Muscle of leg (tissue), 11 donors: ENCODE results near the gene ELP6. TPM values are rescaled to one million over a fixed set of nuclear protein-coding genes. Genes with fewer than 3 reads are reported as not detected.
A peak's percentile ranks its signal among the peaks of the same experiment; 100 is the strongest.
"Not testable (repeated sequence)": the region's sequence is repeated elsewhere in the genome, so short reads cannot be mapped to it uniquely, and the experiment has no call there.

ENCODE experiments used
- DNase-seq: peaks from one replicate; pipeline ENCODE4 v3.0.0; 2013
- H3K27ac ChIP-seq: one replicate; pipeline ENCODE4 v1.5.1; 2013; ENCODE audit warnings: mild to moderate bottlenecking, low read length, control low read depth
- H3K27me3 ChIP-seq: one replicate; pipeline ENCODE4 v1.6.1; 2013; ENCODE audit warnings: low read length; ENCODE audit not compliant: control insufficient read depth, insufficient read depth
- H3K36me3 ChIP-seq: one replicate; pipeline ENCODE4 v1.6.1; 2013; ENCODE audit warnings: low read length; ENCODE audit not compliant: control insufficient read depth, insufficient read depth
- H3K4me1 ChIP-seq: one replicate; pipeline ENCODE4 v1.6.1; 2013; ENCODE audit warnings: low read length; ENCODE audit not compliant: control insufficient read depth, insufficient read depth
- H3K4me3 ChIP-seq: one replicate; pipeline ENCODE4 v1.5.1; 2013; ENCODE audit warnings: low read length, control low read depth
- H3K9me3 ChIP-seq: replicated peaks from 2 replicates; pipeline ENCODE4 v1.6.1; 2013; ENCODE audit warnings: low read depth, low read length; ENCODE audit not compliant: control insufficient read depth
- WGBS: methylation state at CpG from one replicate; pipeline ENCODE4 v1.1.5; 2013; ENCODE audit warnings: missing lambda C conversion rate; ENCODE audit not compliant: insufficient coverage; 5-methylcytosine and 5-hydroxymethylcytosine counted together
- polyA plus RNA-seq, 8 donors: library from polyadenylated mRNA; unstranded; fragments of 120-200 nt; gene quantifications; one replicate each; pipeline versions ENCODE4 v1.2.1 to v1.2.3, GENCODE V29; 2013; ENCODE audit warnings: inconsistent platforms in 1 of 8, low replicate concordance in 1 of 8; ENCODE audit not compliant: insufficient read length in 8 of 8, insufficient read depth in 1 of 8
- total RNA-seq: library from RNA; stranded (reverse); fragments of 120-200 nt; gene quantifications from one replicate; pipeline ENCODE4 v1.2.4, GENCODE V29; 2013

ELP6 gene
- total and polyA plus RNA-seq, 9 donors = 26.9 to 33.9 (median 28.4) TPM

DNA sequence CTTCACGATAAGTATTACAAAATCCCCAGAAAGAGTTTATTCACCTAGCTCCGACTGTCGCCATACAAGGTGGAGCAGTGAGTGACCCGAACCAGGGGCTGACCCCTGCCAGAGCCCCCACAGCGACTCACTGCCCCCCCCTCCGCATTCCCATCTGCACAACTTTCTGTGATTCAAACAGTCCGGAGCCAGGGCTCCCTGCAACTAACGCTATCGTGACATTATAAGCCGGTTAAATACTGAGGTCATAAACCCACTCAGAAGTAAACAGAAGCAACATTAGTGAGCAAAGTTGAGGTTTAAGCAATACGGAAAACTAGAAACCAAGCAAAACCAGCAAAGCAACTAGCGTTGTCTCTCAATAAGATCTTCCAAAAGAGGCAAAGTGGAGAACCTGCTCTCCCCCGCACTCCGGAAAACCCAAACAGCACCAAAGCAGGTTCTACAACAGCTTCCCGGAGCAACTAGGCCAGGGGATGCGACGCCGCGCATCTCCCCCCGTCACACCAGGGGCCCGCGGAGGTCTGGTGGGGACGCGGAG, 38.4 kb downstream of the ELP6 start:
- Histone ChIP-seq H3K4me1 (peaks cover 12% of the 10 kb centered on the region), H3K36me3 (no peaks in the 10 kb centered on the region), H3K4me3 (peak overlapping the region; percentile 58), H3K9me3 (no peaks in the 10 kb centered on the region), H3K27me3 (no peaks in the 10 kb centered on the region), H3K27ac (peak overlapping the region; percentile 48)
- no peak for DNase-seq
- WGBS = 1% methylated on average over 19 of the region's 24 CpGs

DNA sequence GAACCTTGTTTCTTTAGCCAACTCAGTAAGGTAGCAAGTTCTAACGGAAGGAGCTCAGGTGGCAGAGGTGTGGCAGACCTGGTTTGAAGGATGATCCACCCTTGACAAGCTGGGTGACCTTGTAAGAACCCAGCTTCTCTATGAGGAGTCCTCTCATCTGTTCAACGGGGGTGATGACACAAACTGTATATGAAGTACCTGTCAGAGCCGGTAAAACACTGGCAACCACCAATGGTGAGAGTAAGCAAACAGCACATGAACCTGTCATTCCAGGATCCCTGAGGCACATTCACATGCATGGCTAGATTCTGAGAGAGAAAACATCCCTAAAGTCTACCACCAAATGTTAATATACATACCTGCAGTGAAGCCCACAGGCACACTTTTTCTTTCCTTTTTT, 40.1 kb downstream of the ELP6 start:
- Histone ChIP-seq H3K9me3 (no peaks in the 10 kb centered on the region), H3K27me3 (no peaks in the 10 kb centered on the region), H3K4me3 (no peak overlapping the region), H3K4me1 (peaks cover 12% of the 10 kb centered on the region), H3K36me3 (no peaks in the 10 kb centered on the region), H3K27ac (no peak overlapping the region)
- WGBS = 80% methylated on average over 1 of the region's 3 CpGs
- DNase-seq = no peak

DNA sequence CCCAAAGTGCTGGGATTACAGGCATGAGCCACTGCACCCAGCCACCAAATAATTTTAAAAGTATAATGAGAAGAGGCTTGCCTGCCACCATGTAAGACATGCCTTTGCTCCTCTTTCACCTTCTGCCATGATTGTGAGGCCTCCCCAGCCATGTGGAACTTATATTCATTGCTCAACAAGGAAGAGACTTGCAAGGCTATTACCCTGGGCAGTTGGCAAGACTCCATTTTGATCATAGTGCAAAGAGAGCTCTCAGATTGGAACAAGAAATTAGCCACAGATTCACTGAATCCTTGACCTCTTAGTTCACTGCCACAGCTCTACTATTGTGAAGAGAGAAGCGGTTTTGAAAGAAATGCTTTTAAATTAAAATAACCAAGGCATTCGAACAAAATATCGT, 43.9 kb downstream of the ELP6 start:
- Histone ChIP-seq H3K4me1 (peaks cover 4% of the 10 kb centered on the region), H3K4me3 (no peak overlapping the region), H3K27me3 (no peaks in the 10 kb centered on the region), H3K27ac (no peak overlapping the region), H3K36me3 (no peaks in the 10 kb centered on the region), H3K9me3 (no peaks in the 10 kb centered on the region)
- DNase-seq = no peak
- no CpG with 5 or more reads among the region's 3 CpGs for WGBS

DNA sequence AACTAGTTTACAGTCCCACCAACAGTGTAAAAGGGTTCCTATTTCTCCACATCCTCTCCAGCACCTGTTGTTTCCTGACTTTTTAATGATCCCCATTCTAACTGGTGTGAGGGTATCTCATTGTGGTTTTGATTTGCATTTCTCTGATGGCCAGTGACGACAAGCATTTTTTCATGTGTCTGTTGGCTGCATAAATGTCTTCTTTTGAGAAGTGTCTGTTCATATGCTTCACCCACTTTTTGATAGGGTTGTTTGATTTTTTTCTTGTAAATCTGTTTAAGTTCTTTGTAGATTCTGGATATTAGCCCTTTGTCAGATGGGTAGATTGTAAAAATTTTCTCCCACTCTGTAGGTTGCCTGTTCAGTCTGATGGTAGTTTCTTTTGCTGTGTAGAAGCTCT, 45.2 kb downstream of the ELP6 start:
- WGBS = no CpG with 5 or more reads among the region's 1 CpG
- not testable (repeated sequence) for H3K27ac ChIP-seq, H3K4me1 ChIP-seq, H3K27me3 ChIP-seq, H3K9me3 ChIP-seq, DNase-seq, H3K36me3 ChIP-seq, H3K4me3 ChIP-seq

DNA sequence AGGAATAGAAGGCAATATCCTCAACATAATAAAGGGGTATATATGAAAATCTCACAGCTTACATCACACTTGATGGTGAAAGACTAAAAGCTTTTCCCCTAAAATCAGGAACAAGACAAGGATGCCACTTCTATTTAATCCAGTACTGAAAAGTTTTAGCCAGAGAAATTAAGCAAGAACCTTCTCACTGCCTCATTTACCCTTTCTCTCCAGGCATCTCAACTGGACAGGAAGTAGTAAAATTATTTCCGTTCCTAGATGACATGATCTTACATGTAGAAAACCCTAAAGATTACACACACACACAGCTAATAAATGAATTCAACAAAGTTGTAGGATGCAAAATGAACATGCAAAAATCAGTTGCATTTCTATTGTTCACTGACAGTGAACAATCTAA, 48.9 kb downstream of the ELP6 start:
- Histone ChIP-seq H3K4me3 (no peak overlapping the region), H3K36me3 (no peaks in the 10 kb centered on the region), H3K27ac (no peak overlapping the region), H3K27me3 (no peaks in the 10 kb centered on the region), H3K9me3 (no peaks in the 10 kb centered on the region), H3K4me1 (no peaks in the 10 kb centered on the region)
- no CpG with 5 or more reads among the region's 1 CpG for WGBS
- DNase-seq = no peak

DNA sequence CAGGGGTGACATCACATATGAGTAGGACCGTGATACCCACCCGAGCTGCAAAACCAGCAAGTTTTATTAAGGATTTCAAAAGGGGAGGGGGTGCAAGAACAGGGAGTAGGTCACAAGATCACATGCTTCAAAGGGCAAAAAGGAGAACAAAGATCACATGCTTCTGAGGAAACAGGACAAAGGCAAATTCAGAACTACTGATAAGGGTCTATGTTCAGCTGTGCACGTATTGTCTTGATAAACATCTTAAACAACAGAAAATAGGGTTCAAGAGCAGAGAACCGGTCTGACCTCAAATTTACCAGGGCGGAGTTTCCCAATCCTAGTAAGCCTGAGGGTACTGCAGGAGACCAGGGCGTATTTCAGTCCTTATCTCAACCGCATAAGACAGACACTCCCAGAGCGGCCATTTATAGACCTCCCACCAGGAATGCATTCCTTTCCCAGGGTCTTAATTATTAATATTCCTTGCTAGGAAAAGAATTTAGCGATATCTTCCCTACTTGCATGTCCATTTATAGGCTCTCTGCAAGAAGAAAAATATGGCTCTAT, 53.9 kb downstream of the ELP6 start:
- H3K36me3 ChIP-seq, H3K9me3 ChIP-seq, DNase-seq, H3K27ac ChIP-seq, H3K4me3 ChIP-seq, H3K4me1 ChIP-seq, H3K27me3 ChIP-seq: not testable (repeated sequence)
- 92% methylated on average over 5 of the region's 9 CpGs for WGBS

DNA sequence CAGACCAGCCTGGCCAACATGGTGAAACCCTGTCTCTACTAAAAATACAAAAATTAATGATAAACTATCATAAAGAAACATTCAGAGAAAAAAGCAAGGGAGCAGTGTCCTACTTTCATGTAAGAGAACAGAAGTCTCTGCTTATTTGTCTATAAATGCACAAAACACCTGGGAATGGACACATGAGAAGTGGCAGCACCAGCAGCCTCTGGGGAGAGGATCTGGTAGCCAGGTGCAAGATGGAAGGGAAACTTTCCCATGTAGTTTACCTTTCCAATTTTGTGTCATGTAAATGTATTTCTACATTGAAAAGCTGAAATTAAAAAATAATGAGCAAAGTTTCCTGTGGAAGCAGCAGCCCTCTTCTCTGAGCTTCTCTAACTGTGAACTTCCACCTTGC, 56.5 kb downstream of the ELP6 start:
- no peaks in the 10 kb centered on the region for H3K4me1 ChIP-seq
- no peaks in the 10 kb centered on the region for H3K27me3 ChIP-seq
- no peak overlapping the region for H3K27ac ChIP-seq
- no peak overlapping the region for H3K4me3 ChIP-seq
- no peak for DNase-seq
- peaks cover 3% of the 10 kb centered on the region for H3K9me3 ChIP-seq
- peaks cover 4% of the 10 kb centered on the region for H3K36me3 ChIP-seq

DNA sequence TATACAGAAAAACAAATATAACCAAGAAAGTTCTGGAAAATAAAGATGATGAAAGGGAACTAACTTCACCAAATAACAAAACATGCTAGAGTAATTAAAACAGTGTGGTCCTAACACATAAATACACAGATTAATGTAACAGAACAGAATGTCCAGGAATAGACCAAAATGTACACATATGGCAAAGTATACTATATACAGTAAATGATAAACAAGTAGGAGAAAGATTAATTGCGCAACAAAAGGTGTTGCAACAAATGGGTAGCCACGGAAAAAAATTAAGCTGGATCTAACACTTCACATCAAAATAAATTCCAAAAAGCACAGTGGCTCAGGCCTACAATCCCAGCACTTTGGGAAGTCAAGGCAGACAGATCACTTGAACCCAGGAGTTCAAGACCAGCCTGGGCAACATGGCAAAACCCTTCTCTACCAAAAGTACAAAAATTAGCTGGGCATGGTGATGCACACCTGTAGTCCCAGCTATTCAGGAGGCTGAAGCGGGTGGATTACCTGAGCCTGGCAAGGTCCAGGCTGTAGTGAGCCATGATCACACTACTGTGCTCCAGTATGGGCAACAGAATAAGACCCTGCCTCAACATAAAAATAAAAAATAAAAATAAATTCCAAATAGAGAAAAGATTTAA, 57.6 kb downstream of the ELP6 start:
- Histone ChIP-seq H3K36me3 (peaks cover 4% of the 10 kb centered on the region), H3K4me3 (no peak overlapping the region), H3K27me3 (no peaks in the 10 kb centered on the region), H3K4me1 (no peaks in the 10 kb centered on the region), H3K27ac (no peak overlapping the region), H3K9me3 (peaks cover 3% of the 10 kb centered on the region)
- DNase-seq = no peak
- WGBS = no CpG with 5 or more reads among the region's 3 CpGs

DNA sequence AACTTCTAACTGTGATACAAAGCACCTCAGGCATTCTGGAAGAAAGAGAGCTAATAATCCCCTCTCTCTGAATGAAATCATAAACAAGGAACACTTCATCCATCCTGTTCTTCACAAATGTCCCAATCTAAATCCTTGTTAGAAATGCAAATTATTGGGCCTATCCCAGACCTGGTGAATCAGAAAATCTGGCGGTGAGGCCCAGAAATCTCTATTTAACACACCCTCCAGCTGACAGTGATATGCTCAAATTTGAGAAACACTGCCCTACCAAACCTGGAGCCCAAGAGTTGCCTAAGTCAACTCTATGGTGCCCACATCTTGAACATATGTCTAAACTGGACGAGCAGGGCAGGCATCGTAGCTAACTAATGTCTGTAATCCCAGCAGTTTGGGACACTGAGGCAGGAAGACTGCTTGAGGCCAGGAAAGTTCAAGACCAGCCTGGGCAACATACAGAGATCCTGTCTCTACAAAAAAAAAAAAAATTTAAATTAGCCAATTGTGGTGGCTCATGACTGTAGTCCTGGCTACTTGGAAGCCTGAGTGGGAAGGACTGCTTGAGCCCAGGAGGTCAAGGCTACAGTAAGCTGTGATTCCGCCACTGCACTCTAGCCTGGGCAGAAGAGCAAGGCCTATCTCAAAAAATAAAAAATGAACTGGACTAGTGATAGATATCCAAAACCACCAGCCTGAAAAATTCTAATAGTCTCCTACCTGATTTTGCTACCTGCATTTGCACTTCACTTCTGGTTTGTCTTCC, 60.9 kb downstream of the ELP6 start:
- Histone ChIP-seq H3K9me3 (no peaks in the 10 kb centered on the region), H3K4me3 (no peak overlapping the region), H3K27ac (no peak overlapping the region), H3K36me3 (no peaks in the 10 kb centered on the region), H3K4me1 (no peaks in the 10 kb centered on the region), H3K27me3 (no peaks in the 10 kb centered on the region)
- 63% methylated on average over 3 of the region's 4 CpGs for WGBS
- DNase-seq = no peak
